Caco-2 (cell line): ENCODE results near the gene TMED3. TPM values are rescaled to one million over a fixed set of nuclear protein-coding genes. Genes with fewer than 3 reads are reported as not detected.

Source experiments
- BruUV-seq: library from RNA; stranded (reverse); fragments of 400-500 nt; replicated peaks from 2 replicates; lab custom pipeline; 2021; lab: Mats Ljungman, UMichigan
- CTCF ChIA-PET: fragments of 300-600 bp; sonication (Branson Sonifier 250); formaldehyde crosslinking; loops from one replicate; lab custom pipeline; 2022; ENCODE audit warnings: antibody characterized with exemption; lab: Charles Lee
- POLR2A ChIA-PET: fragments of 300-600 bp; sonication (Branson Sonifier 250); formaldehyde crosslinking; loops from one replicate; lab custom pipeline; 2022; ENCODE audit warnings: antibody characterized with exemption; lab: Charles Lee
- DNase-seq, 2 experiments: peaks; one replicate each; pipeline versions ENCODE4 v3.0.0 to v3.0.0-alpha.2; 2020 to 2022
- H3K27me3 ChIP-seq: replicated peaks from 2 replicates; pipeline ENCODE4 v1.6.0; 2011; ENCODE audit warnings: low read length; ENCODE audit not compliant: control insufficient read depth, insufficient read depth
- H3K36me3 ChIP-seq: 2 replicates; pipeline ENCODE4 v1.5.1; 2011; ENCODE audit warnings: low read length; ENCODE audit not compliant: control insufficient read depth, insufficient read depth
- H3K4me1 ChIP-seq: fragments of 250-450 bp; sonication (Bioruptor Pico); 2 replicates; pipeline ENCODE4 v1.5.1; 2020; ENCODE audit warnings: mild to moderate bottlenecking
- H3K4me3 ChIP-seq: 2 replicates; pipeline ENCODE4 v1.5.1; 2011; ENCODE audit warnings: low read depth, mild to moderate bottlenecking, control low read depth, low read length
- H3K9me3 ChIP-seq: fragments of 250-450 bp; sonication (Bioruptor Pico); 2 replicates; pipeline ENCODE4 v1.5.1; 2020; ENCODE audit warnings: mild to moderate bottlenecking, moderate library complexity
- H3K27ac Mint-ChIP-seq: one replicate; pipeline ENCODE4 v1.8.0; 2022; ENCODE audit warnings: mixed read lengths; ENCODE audit not compliant: unreplicated experiment
- H3K27me3 Mint-ChIP-seq: one replicate; pipeline ENCODE4 v1.8.0; 2022; ENCODE audit warnings: mixed read lengths; ENCODE audit not compliant: insufficient read depth, unreplicated experiment
- H3K36me3 Mint-ChIP-seq: one replicate; pipeline ENCODE4 v1.8.0; 2022; ENCODE audit warnings: mild to moderate bottlenecking, mixed read lengths; ENCODE audit not compliant: insufficient read depth, unreplicated experiment
- H3K4me1 Mint-ChIP-seq: one replicate; pipeline ENCODE4 v1.8.0; 2022; ENCODE audit warnings: low read depth, mixed read lengths; ENCODE audit not compliant: unreplicated experiment
- H3K4me3 Mint-ChIP-seq: one replicate; pipeline ENCODE4 v1.8.0; 2022; ENCODE audit warnings: mild to moderate bottlenecking, moderate library complexity, mixed read lengths; ENCODE audit not compliant: unreplicated experiment
- H3K9me3 Mint-ChIP-seq: one replicate; pipeline ENCODE4 v1.8.0; 2022; ENCODE audit warnings: mixed read lengths; ENCODE audit not compliant: unreplicated experiment
- intact Hi-C: fragments of 100-400 bp; cut with micrococcal nuclease; formaldehyde crosslinking; loops from one replicate; pipeline ENCODE4 v1.10.0; 2022; ENCODE audit not compliant: unreplicated experiment
- total RNA-seq: library from RNA; stranded (reverse); gene quantifications from 2 replicates; pipeline ENCODE4 v1.2.3, GENCODE V29; 2022
- TF ChIP-seq, protein P1 (sequence below), 2 experiments: fragments of 200-600 bp in 1 of 2; IDR thresholded peaks; 1 replicate in 1 of 2; 2 replicates in 1 of 2; pipeline versions ENCODE4 v1.5.1 to v1.8.0; 2011 to 2022; ENCODE audit warnings: antibody characterized with exemption in 1 of 2, control low read depth in 1 of 2, inconsistent platforms in 1 of 2, low read depth in 1 of 2, low read length in 1 of 2, mild to moderate bottlenecking in 1 of 2, moderate library complexity in 1 of 2; ENCODE audit not compliant: insufficient read depth in 1 of 2, severe bottlenecking in 1 of 2, unreplicated experiment in 1 of 2

The TMED3 gene
- total RNA-seq, 1 experiment from 2014 or later: 92.2 TPM

GRCh38 chr15:79358069-79358468 is 47.2 kb downstream of the TMED3 start:
- DNase-seq: no peak
- no peaks in the 10 kb centered on the region for H3K4me1 ChIP-seq
- Mint-ChIP-seq H3K27ac (no peak overlapping the region), H3K9me3 (peaks cover 9% of the 10 kb centered on the region), H3K4me3 (no peak overlapping the region), H3K4me1 (no peaks in the 10 kb centered on the region), H3K27me3 (no peaks in the 10 kb centered on the region), H3K36me3 (no peaks in the 10 kb centered on the region)
- H3K27me3 ChIP-seq: no peaks in the 10 kb centered on the region
- H3K4me3 ChIP-seq: no peak overlapping the region
- ChIA-PET POLR2A (no interaction called here), CTCF (no interaction called here)
- no peaks in the 10 kb centered on the region for H3K36me3 ChIP-seq
- H3K9me3 ChIP-seq: no peaks in the 10 kb centered on the region
- intact Hi-C loops: no loop called here
- TF ChIP-seq, protein P1, sequence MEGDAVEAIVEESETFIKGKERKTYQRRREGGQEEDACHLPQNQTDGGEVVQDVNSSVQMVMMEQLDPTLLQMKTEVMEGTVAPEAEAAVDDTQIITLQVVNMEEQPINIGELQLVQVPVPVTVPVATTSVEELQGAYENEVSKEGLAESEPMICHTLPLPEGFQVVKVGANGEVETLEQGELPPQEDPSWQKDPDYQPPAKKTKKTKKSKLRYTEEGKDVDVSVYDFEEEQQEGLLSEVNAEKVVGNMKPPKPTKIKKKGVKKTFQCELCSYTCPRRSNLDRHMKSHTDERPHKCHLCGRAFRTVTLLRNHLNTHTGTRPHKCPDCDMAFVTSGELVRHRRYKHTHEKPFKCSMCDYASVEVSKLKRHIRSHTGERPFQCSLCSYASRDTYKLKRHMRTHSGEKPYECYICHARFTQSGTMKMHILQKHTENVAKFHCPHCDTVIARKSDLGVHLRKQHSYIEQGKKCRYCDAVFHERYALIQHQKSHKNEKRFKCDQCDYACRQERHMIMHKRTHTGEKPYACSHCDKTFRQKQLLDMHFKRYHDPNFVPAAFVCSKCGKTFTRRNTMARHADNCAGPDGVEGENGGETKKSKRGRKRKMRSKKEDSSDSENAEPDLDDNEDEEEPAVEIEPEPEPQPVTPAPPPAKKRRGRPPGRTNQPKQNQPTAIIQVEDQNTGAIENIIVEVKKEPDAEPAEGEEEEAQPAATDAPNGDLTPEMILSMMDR (IDR thresholded peaks at IDR 0.05; ENCODE audit: insufficient read depth in 1 of 2, low read depth in 1 of 2, low read length in 1 of 2, severe bottlenecking in 1 of 2, unreplicated experiment in 1 of 2): no peak
- BruUV-seq: no TSS peak

- TF ChIP-seq, protein P1 (IDR thresholded peaks at IDR 0.05; ENCODE audit: insufficient read depth in 1 of 2, low read depth in 1 of 2, low read length in 1 of 2, severe bottlenecking in 1 of 2, unreplicated experiment in 1 of 2): no peak
- no peaks in the 10 kb centered on the region for H3K36me3 Mint-ChIP-seq
- Histone ChIP-seq H3K4me1 (no peaks in the 10 kb centered on the region), H3K27me3 (no peaks in the 10 kb centered on the region), H3K9me3 (no peaks in the 10 kb centered on the region), H3K4me3 (no peak overlapping the region), H3K36me3 (no peaks in the 10 kb centered on the region)
- no peak for DNase-seq
- peaks cover 11% of the 10 kb centered on the region for H3K4me1 Mint-ChIP-seq
- CTCF ChIA-PET: no interaction called here
- H3K4me3 Mint-ChIP-seq: no peak overlapping the region
- H3K9me3 Mint-ChIP-seq: peaks cover 9% of the 10 kb centered on the region
- no peaks in the 10 kb centered on the region for H3K27me3 Mint-ChIP-seq
- POLR2A ChIA-PET: no interaction called here
- H3K27ac Mint-ChIP-seq: no peak overlapping the region
- intact Hi-C loops: no loop called here
- BruUV-seq: no TSS peak
These were observed 53.8 kb downstream of the TMED3 start for GRCh38 chr15:79364571-79365240.

DNA sequence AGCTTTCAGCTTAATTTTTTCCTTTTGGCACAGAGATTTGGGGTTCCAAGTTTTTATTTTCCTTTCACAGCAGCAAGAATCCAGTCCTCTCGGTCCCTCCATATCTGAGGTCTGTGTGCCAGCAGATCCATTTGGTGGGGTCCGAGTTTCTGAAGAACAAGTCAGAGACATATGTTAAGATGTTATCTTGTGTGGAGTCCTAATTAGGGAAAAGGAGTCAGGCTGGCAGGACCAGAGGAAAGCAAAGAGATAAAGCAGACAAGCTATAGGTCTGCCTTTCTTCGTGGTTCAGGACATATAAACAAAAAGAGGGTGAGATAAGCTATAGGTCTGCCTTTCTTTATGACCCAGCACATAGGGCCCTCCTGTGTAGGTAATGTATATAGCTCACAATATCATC is 54.9 kb downstream of the TMED3 start:
- Histone ChIP-seq H3K4me3 (no peak overlapping the region), H3K9me3 (no peaks in the 10 kb centered on the region), H3K27me3 (no peaks in the 10 kb centered on the region), H3K4me1 (no peaks in the 10 kb centered on the region), H3K36me3 (no peaks in the 10 kb centered on the region)
- ChIA-PET POLR2A (no interaction called here), CTCF (interaction anchor here (0.6 kb wide), 1 partner anchor 15 kb away, joined by 3 read pairs; no protein-coding TSS in a partner anchor)
- peaks cover 2% of the 10 kb centered on the region for H3K27me3 Mint-ChIP-seq
- intact Hi-C loops: no loop called here
- H3K9me3 Mint-ChIP-seq: peaks cover 9% of the 10 kb centered on the region
- BruUV-seq: no TSS peak
- no peak overlapping the region for H3K27ac Mint-ChIP-seq
- H3K4me3 Mint-ChIP-seq: no peak overlapping the region
- DNase-seq: no peak
- TF ChIP-seq, protein P1 (IDR thresholded peaks at IDR 0.05; ENCODE audit: insufficient read depth in 1 of 2, low read depth in 1 of 2, low read length in 1 of 2, severe bottlenecking in 1 of 2, unreplicated experiment in 1 of 2): no peak
- no peaks in the 10 kb centered on the region for H3K36me3 Mint-ChIP-seq
- H3K4me1 Mint-ChIP-seq: peaks cover 11% of the 10 kb centered on the region
